ENCODE results near the gene ATP8B4.

Gene ATP8B4

GRCh38 chr15:49877117-49877872 lies 241.7 kb downstream of the ATP8B4 start:
- no peaks in the 10 kb centered on the region for H4K20me1 ChIP-seq (ENCODE audit: low read depth, low read length)
- H3K4me3 ChIP-seq (ENCODE audit: insufficient read depth, low read length, poor library complexity, severe bottlenecking) = no peak overlapping the region
- no peaks in the 10 kb centered on the region for H3K79me2 ChIP-seq (ENCODE audit: insufficient read depth, low read length)
- H3K36me3 ChIP-seq (ENCODE audit: low read length) = no peaks in the 10 kb centered on the region
- H3K9me3 ChIP-seq (ENCODE audit: insufficient read depth, low read length) = no peaks in the 10 kb centered on the region
- no peak overlapping the region for H3K4me2 ChIP-seq (ENCODE audit: low read depth, low read length, poor library complexity, severe bottlenecking)
- H3F3A ChIP-seq (ENCODE audit: insufficient read depth) = no peaks in the 10 kb centered on the region
- no peak for TF ChIP-seq CTCF (IDR thresholded peaks at IDR 0.05; ENCODE audit: insufficient read depth, low read length, poor library complexity, severe bottlenecking)
- TF ChIP-seq EZH2phosphoT487 (conservative IDR thresholded peaks at IDR 0.05; ENCODE audit: low read length) = no peak
- H2AFZ ChIP-seq (ENCODE audit: low read depth, low read length, severe bottlenecking) = no peak overlapping the region
- no peaks in the 10 kb centered on the region for H3K9me2 ChIP-seq (replicated peaks; ENCODE audit: insufficient read depth, low read length)
- H3K27me3 ChIP-seq (ENCODE audit: low read length) = no peaks in the 10 kb centered on the region
- no peak overlapping the region for H3K9ac ChIP-seq (ENCODE audit: low read length)
- no peak overlapping the region for H3K27ac ChIP-seq (ENCODE audit: low read depth, low read length)

- H3K9ac ChIP-seq (ENCODE audit: low read length) = no peak overlapping the region
- no peak overlapping the region for H3K27ac ChIP-seq (ENCODE audit: low read depth, low read length)
- no peak overlapping the region for H3K4me2 ChIP-seq (ENCODE audit: low read depth, low read length, poor library complexity, severe bottlenecking)
- H2AFZ ChIP-seq (ENCODE audit: low read depth, low read length, severe bottlenecking) = no peak overlapping the region
- no peaks in the 10 kb centered on the region for H3K36me3 ChIP-seq (ENCODE audit: low read length)
- H3K79me2 ChIP-seq (ENCODE audit: insufficient read depth, low read length) = no peaks in the 10 kb centered on the region
- no peaks in the 10 kb centered on the region for H3F3A ChIP-seq (ENCODE audit: insufficient read depth)
- no peaks in the 10 kb centered on the region for H4K20me1 ChIP-seq (ENCODE audit: low read depth, low read length)
- H3K27me3 ChIP-seq (ENCODE audit: low read length) = no peaks in the 10 kb centered on the region
- no peak for TF ChIP-seq CTCF (IDR thresholded peaks at IDR 0.05; ENCODE audit: insufficient read depth, low read length, poor library complexity, severe bottlenecking)
- TF ChIP-seq EZH2phosphoT487 (conservative IDR thresholded peaks at IDR 0.05; ENCODE audit: low read length) = no peak
- no peaks in the 10 kb centered on the region for H3K9me3 ChIP-seq (ENCODE audit: insufficient read depth, low read length)
- H3K9me2 ChIP-seq (replicated peaks; ENCODE audit: insufficient read depth, low read length) = no peaks in the 10 kb centered on the region
- no peak overlapping the region for H3K4me3 ChIP-seq (ENCODE audit: insufficient read depth, low read length, poor library complexity, severe bottlenecking)
These were observed 242.5 kb downstream of the ATP8B4 start for GRCh38 chr15:49876401-49877038.

GRCh38 chr15:49875392-49875791 lies 243.6 kb downstream of the ATP8B4 start:
- H3K36me3 ChIP-seq (ENCODE audit: low read length) = no peaks in the 10 kb centered on the region
- H4K20me1 ChIP-seq (ENCODE audit: low read depth, low read length) = no peaks in the 10 kb centered on the region
- no peaks in the 10 kb centered on the region for H3K79me2 ChIP-seq (ENCODE audit: insufficient read depth, low read length)
- no peak overlapping the region for H3K9ac ChIP-seq (ENCODE audit: low read length)
- H2AFZ ChIP-seq (ENCODE audit: low read depth, low read length, severe bottlenecking) = no peak overlapping the region
- H3K9me3 ChIP-seq (ENCODE audit: insufficient read depth, low read length) = no peaks in the 10 kb centered on the region
- H3K27ac ChIP-seq (ENCODE audit: low read depth, low read length) = no peak overlapping the region
- H3K4me3 ChIP-seq (ENCODE audit: insufficient read depth, low read length, poor library complexity, severe bottlenecking) = no peak overlapping the region
- no peaks in the 10 kb centered on the region for H3K27me3 ChIP-seq (ENCODE audit: low read length)
- TF ChIP-seq EZH2phosphoT487 (conservative IDR thresholded peaks at IDR 0.05; ENCODE audit: low read length) (no peak), CTCF (IDR thresholded peaks at IDR 0.05; ENCODE audit: insufficient read depth, low read length, poor library complexity, severe bottlenecking) (peak; percentile 18)
- H3F3A ChIP-seq (ENCODE audit: insufficient read depth) = no peaks in the 10 kb centered on the region
- no peaks in the 10 kb centered on the region for H3K9me2 ChIP-seq (replicated peaks; ENCODE audit: insufficient read depth, low read length)
- H3K4me2 ChIP-seq (ENCODE audit: low read depth, low read length, poor library complexity, severe bottlenecking) = no peak overlapping the region

Data from SU-DHL-6 (cell line).